Upper lobe of left lung (tissue), 4 donors: ENCODE measurements around the gene CBX8.

Experiments
- CTCF ChIP-seq, 6 experiments: fragments of 450-650 bp in 4 of 6; fragments of 200-600 bp in 2 of 6; sonication (generic) in 2 of 6; IDR thresholded peaks; one replicate each; pipeline ENCODE4 v1.5.1; 2016 to 2019; ENCODE audit warnings: antibody characterized with exemption in 6 of 6
- POLR2A ChIP-seq, 4 donors: fragments of 450-650 bp; IDR thresholded peaks; one replicate each; pipeline ENCODE4 v1.5.1; 2016 to 2017; ENCODE audit warnings: antibody characterized with exemption in 4 of 4, mild to moderate bottlenecking in 2 of 4

- TF ChIP-seq CTCF (IDR thresholded peaks at IDR 0.05) (peak; percentile 55 to 79 (median 70)), POLR2A (IDR thresholded peaks at IDR 0.05) (no peak)
Measured at GRCh38 chr17:79834565-79835469, 37.9 kb upstream of the CBX8 start.
